BE2C (cell line): ENCODE data around the gene SH3RF3.

Experiments used
- DNase-seq: peaks from one replicate; pipeline ENCODE4 v3.0.0-alpha.2; 2020
- H3K27me3 ChIP-seq: fragments of 250-450 bp; sonication (Bioruptor Pico); 2 replicates; pipeline ENCODE4 v1.5.1; 2020; ENCODE audit warnings: mild to moderate bottlenecking
- H3K36me3 ChIP-seq: fragments of 250-450 bp; sonication (Bioruptor Pico); 2 replicates; pipeline ENCODE4 v1.5.1; 2020; ENCODE audit warnings: mild to moderate bottlenecking
- H3K4me1 ChIP-seq: fragments of 250-450 bp; sonication (Bioruptor Pico); 2 replicates; pipeline ENCODE4 v1.5.1; 2020
- H3K4me3 ChIP-seq: 2 replicates; pipeline ENCODE4 v1.5.1; 2011; ENCODE audit warnings: low read depth, low read length
- H3K9me3 ChIP-seq: fragments of 250-450 bp; sonication (Bioruptor Pico); 2 replicates; pipeline ENCODE4 v1.5.1; 2020
- TF ChIP-seq, protein P1 (sequence below): IDR thresholded peaks from 2 replicates; pipeline ENCODE4 v1.5.1; 2012; ENCODE audit warnings: mild to moderate bottlenecking, low read depth, low read length

Gene SH3RF3

DNA sequence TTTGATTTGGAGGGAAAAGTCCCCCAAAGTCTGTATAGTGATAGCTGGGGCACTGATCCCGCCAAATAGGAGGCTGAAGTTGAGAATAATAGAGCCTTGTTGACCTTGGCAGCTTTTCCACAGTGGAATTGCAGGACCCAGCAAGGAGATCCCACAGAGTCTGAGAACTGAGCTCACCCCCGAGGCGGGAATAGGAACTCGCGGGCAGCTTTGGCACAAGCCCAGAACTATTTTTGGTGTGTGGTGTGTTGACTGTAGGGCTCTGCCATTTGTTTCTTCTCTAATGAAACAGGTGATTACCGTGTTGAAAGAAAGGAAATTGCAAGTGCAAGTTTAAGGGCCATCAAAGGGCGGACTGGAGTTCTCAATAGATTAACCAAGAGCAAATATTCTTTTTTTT, 34.0 kb downstream of the SH3RF3 start:
- no peaks in the 10 kb centered on the region for H3K9me3 ChIP-seq
- no peaks in the 10 kb centered on the region for H3K27me3 ChIP-seq
- H3K36me3 ChIP-seq = no peaks in the 10 kb centered on the region
- no peaks in the 10 kb centered on the region for H3K4me1 ChIP-seq
- H3K4me3 ChIP-seq = no peak overlapping the region
- no peak for DNase-seq
- TF ChIP-seq, protein P1, sequence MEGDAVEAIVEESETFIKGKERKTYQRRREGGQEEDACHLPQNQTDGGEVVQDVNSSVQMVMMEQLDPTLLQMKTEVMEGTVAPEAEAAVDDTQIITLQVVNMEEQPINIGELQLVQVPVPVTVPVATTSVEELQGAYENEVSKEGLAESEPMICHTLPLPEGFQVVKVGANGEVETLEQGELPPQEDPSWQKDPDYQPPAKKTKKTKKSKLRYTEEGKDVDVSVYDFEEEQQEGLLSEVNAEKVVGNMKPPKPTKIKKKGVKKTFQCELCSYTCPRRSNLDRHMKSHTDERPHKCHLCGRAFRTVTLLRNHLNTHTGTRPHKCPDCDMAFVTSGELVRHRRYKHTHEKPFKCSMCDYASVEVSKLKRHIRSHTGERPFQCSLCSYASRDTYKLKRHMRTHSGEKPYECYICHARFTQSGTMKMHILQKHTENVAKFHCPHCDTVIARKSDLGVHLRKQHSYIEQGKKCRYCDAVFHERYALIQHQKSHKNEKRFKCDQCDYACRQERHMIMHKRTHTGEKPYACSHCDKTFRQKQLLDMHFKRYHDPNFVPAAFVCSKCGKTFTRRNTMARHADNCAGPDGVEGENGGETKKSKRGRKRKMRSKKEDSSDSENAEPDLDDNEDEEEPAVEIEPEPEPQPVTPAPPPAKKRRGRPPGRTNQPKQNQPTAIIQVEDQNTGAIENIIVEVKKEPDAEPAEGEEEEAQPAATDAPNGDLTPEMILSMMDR = no peak

DNA sequence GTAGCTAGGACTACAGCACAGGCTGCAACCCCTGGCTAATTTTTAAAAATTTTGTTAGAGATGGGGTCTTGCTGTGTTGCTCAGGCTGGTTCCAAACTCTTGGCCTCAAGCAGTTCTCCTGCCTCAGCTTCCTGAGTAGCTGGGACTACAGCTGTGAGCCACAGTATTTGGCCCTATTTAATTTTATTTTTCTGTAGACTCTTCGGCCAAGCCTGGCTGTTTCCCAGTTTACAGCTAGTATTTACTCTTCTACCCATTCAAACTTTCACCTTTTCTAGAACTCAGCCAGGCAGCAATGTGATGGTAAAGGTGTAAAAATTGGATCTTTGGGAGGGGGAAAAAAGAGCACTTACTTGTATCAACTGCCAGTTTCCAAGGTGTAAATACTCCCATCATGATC, 35.3 kb downstream of the SH3RF3 start:
- DNase-seq = no peak
- no peak overlapping the region for H3K4me3 ChIP-seq
- no peaks in the 10 kb centered on the region for H3K27me3 ChIP-seq
- no peaks in the 10 kb centered on the region for H3K9me3 ChIP-seq
- no peaks in the 10 kb centered on the region for H3K36me3 ChIP-seq
- no peaks in the 10 kb centered on the region for H3K4me1 ChIP-seq
- TF ChIP-seq, protein P1 = no peak

DNA sequence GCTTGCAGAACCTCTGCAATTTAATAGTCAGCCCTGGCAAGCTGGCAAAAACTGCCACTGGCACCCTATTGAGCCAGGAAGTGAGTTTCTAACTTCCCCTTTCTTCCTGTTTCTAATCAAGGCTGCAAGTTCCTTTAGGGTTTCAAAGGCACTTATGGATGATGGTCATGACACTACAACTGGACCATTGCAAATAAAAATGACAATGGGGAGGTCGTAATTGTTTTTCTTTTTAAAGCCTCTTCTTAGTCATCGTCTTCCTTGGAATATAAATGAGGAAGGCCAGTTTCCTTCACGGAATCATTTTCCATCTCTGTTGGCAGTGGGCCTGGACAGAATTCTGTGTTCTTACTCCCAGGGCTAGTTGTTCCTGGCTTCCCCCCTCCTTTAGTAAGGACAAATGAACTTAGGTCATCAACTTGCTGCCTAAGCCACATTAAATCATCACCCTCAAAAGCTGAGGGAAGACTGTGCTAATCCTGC, 35.8 kb downstream of the SH3RF3 start:
- Histone ChIP-seq H3K36me3 (no peaks in the 10 kb centered on the region), H3K4me1 (no peaks in the 10 kb centered on the region), H3K4me3 (no peak overlapping the region), H3K9me3 (no peaks in the 10 kb centered on the region), H3K27me3 (no peaks in the 10 kb centered on the region)
- TF ChIP-seq, protein P1 = no peak
- no peak for DNase-seq

DNA sequence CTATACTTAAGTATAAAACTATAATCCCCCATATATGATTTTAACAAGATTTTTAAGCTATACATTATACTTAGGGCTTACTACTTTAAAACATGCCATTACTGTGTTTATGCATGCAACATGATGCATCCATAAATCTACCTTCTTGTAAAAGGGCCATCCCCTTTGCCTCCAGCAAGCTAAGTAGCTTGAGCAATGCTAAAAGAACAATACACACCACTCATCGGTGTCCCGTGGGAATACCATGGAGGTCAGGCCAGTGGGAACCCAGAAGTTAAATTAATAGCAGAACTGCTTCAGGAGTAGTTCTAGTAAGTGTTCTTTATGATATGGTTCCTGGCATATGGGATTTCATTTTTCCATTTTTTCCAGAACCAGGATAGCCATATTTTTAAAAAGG, 37.8 kb downstream of the SH3RF3 start:
- no peak for DNase-seq
- H3K4me1 ChIP-seq = no peaks in the 10 kb centered on the region
- no peak overlapping the region for H3K4me3 ChIP-seq
- H3K36me3 ChIP-seq = no peaks in the 10 kb centered on the region
- TF ChIP-seq, protein P1 = no peak
- no peaks in the 10 kb centered on the region for H3K9me3 ChIP-seq
- 0 out of 2 replicates have a peak, but pooled peaks cover 2% of the 10 kb centered on the region for H3K27me3 ChIP-seq

DNA sequence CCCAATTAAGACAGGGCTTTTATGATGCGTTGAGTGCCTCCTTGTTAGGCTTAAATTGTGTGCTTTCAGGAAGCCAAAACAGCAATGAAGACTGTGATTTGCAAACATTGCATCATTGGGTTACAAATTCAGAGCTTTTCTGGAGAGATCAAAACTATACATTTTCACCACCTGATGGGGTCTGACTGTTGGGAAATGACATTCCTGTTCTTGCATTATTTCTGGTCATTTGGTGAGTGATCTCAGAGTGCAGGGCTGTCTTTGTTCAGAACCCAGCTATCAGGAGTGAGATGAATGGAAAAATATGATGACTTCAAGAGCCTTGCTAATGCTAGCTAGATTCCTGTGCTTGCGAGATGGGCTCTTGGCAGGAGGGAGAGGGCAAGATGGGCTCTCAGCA, 39.1 kb downstream of the SH3RF3 start:
- H3K4me3 ChIP-seq = no peak overlapping the region
- DNase-seq = no peak
- H3K4me1 ChIP-seq = no peaks in the 10 kb centered on the region
- TF ChIP-seq, protein P1 = no peak
- H3K9me3 ChIP-seq = no peaks in the 10 kb centered on the region
- H3K27me3 ChIP-seq = 0 out of 2 replicates have a peak, but pooled peaks cover 3% of the 10 kb centered on the region
- no peaks in the 10 kb centered on the region for H3K36me3 ChIP-seq

DNA sequence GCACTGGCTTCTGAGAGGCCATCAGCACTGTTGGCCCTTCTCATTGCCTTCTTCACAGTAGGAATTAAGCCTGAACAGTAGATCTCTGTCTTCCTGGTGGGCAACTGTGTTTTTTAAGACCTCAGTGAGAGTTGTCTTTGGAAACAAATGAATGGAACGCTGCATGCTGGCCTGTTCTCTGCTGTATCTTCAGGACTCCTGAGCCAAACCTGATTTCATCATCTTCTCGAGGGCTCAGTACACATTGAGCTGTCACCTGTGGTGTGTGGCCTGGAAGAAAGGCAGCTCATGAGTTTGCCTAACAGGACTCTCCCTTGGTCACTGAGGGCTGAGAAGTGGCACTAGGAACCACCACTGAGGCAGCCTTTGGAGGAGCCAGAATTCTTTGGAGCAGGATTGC, 39.7 kb downstream of the SH3RF3 start:
- no peaks in the 10 kb centered on the region for H3K36me3 ChIP-seq
- H3K27me3 ChIP-seq = 0 out of 2 replicates have a peak, but pooled peaks cover 3% of the 10 kb centered on the region
- no peaks in the 10 kb centered on the region for H3K9me3 ChIP-seq
- H3K4me3 ChIP-seq = no peak overlapping the region
- H3K4me1 ChIP-seq = no peaks in the 10 kb centered on the region
- TF ChIP-seq, protein P1 = no peak
- no peak for DNase-seq
